Neural cell (in vitro differentiated cells): ENCODE measurements around the gene NMRK2. TPM values are rescaled to one million over a fixed set of nuclear protein-coding genes. Genes with fewer than 3 reads are reported as not detected.

Experiments used
- H2AFZ ChIP-seq: fragments of 200-600, 300-800 bp; sonication (generic), shearing (Covaris generic); 2 replicates; pipeline ENCODE4 v1.6.0; 2014; ENCODE audit warnings: low read depth, mild to moderate bottlenecking, antibody characterized with exemption, low read length, moderate library complexity
- H3F3A ChIP-seq: fragments of 200-600 bp; shearing (Covaris generic); 2 replicates; pipeline ENCODE4 v1.6.1; 2016; ENCODE audit warnings: mild to moderate bottlenecking, moderate library complexity, mixed read lengths, antibody characterized with exemption, low read length; ENCODE audit not compliant: insufficient read depth, poor library complexity, severe bottlenecking
- H3K27ac ChIP-seq: fragments of 200-600, 300-800 bp; sonication (generic), shearing (Covaris generic); 2 replicates; pipeline ENCODE4 v1.5.1; 2014; ENCODE audit warnings: mild to moderate bottlenecking, low read length, moderate library complexity
- H3K27me3 ChIP-seq: fragments of 300-800, 200-600 bp; sonication (generic), shearing (Covaris generic); 2 replicates; pipeline ENCODE4 v1.6.0; 2014; ENCODE audit warnings: mild to moderate bottlenecking, low read depth, low read length, moderate library complexity; ENCODE audit not compliant: insufficient read depth
- H3K36me3 ChIP-seq: fragments of 300-800, 200-600 bp; sonication (generic), shearing (Covaris generic); 2 replicates; pipeline ENCODE4 v1.5.1; 2014; ENCODE audit warnings: mild to moderate bottlenecking, antibody characterized with exemption, low read length, moderate library complexity; ENCODE audit not compliant: insufficient read depth
- H3K4me2 ChIP-seq: fragments of 300-800, 200-600 bp; sonication (generic), shearing (Covaris generic); 2 replicates; pipeline ENCODE4 v1.6.0; 2014; ENCODE audit warnings: mild to moderate bottlenecking, low read length
- H3K4me3 ChIP-seq: fragments of 300-800, 200-600 bp; sonication (generic), shearing (Covaris generic); 2 replicates; pipeline ENCODE4 v1.5.1; 2014; ENCODE audit warnings: mild to moderate bottlenecking, low read length, moderate library complexity
- H3K79me2 ChIP-seq: fragments of 200-600 bp; shearing (Covaris generic); replicated peaks from 2 replicates; pipeline ENCODE4 v1.6.0; 2014; ENCODE audit warnings: mild to moderate bottlenecking, low read length, moderate library complexity; ENCODE audit not compliant: insufficient read depth
- H3K9ac ChIP-seq: fragments of 300-800, 200-600 bp; sonication (generic), shearing (Covaris generic); 2 replicates; pipeline ENCODE4 v1.6.1; 2016; ENCODE audit warnings: mild to moderate bottlenecking, low read length, mixed read lengths
- H3K9me2 ChIP-seq: fragments of 200-600 bp; shearing (Covaris generic); 2 replicates; pipeline ENCODE4 v1.6.1; 2016; ENCODE audit warnings: mild to moderate bottlenecking, low read length, mixed read lengths; ENCODE audit not compliant: insufficient read depth
- H3K9me3 ChIP-seq: fragments of 200-600, 300-800 bp; sonication (generic), shearing (Covaris generic); 2 replicates; pipeline ENCODE4 v1.6.1; 2016; ENCODE audit warnings: mild to moderate bottlenecking, mixed run types, low read length, moderate library complexity, mixed read lengths
- H4K20me1 ChIP-seq: fragments of 200-600 bp; shearing (Covaris generic); 2 replicates; pipeline ENCODE4 v1.6.1; 2016; ENCODE audit warnings: mild to moderate bottlenecking, mixed run types; ENCODE audit not compliant: insufficient read depth
- EP300 ChIP-seq: fragments of 450-650 bp; conservative IDR thresholded peaks from 2 replicates; pipeline ENCODE4 v1.6.1; 2014; ENCODE audit warnings: antibody characterized with exemption, mild to moderate bottlenecking, moderate library complexity; ENCODE audit not compliant: poor library complexity, severe bottlenecking
- EZH2 ChIP-seq: fragments of 200-600, 300-800 bp; shearing (Covaris generic), sonication (generic); IDR thresholded peaks from 2 replicates; pipeline ENCODE4 v1.6.1; 2014; ENCODE audit warnings: antibody characterized with exemption, low read length, borderline replicate concordance, mild to moderate bottlenecking; ENCODE audit not compliant: insufficient read depth, poor library complexity, severe bottlenecking
- MXI1 ChIP-seq: fragments of 450-650 bp; conservative IDR thresholded peaks from 2 replicates; pipeline ENCODE4 v1.6.1; 2014; ENCODE audit warnings: antibody characterized with exemption, mild to moderate bottlenecking; ENCODE audit not compliant: poor library complexity, severe bottlenecking
- POLR2AphosphoS5 ChIP-seq: IDR thresholded peaks from 2 replicates; pipeline ENCODE4 v1.6.1; 2012
- RAD21 ChIP-seq: fragments of 450-650 bp; conservative IDR thresholded peaks from 2 replicates; pipeline ENCODE4 v1.6.1; 2014; ENCODE audit warnings: antibody characterized with exemption, mild to moderate bottlenecking, moderate library complexity
- SMC3 ChIP-seq: fragments of 450-650 bp; conservative IDR thresholded peaks from 2 replicates; pipeline ENCODE4 v1.6.1; 2014; ENCODE audit warnings: antibody characterized with exemption, mild to moderate bottlenecking, moderate library complexity; ENCODE audit not compliant: poor library complexity
- TAF1 ChIP-seq: IDR thresholded peaks from 2 replicates; pipeline ENCODE4 v1.6.1; 2012; ENCODE audit warnings: low read depth
- polyA plus RNA-seq: library from polyadenylated mRNA; depleted of rRNA; stranded (reverse); fragments of >200 nt; gene quantifications from 2 replicates; pipeline ENCODE4 v1.2.3, GENCODE V29; 2014
- TF ChIP-seq, protein P1 (sequence below): fragments of 450-650 bp; IDR thresholded peaks from 2 replicates; pipeline ENCODE4 v1.5.1; 2014; ENCODE audit warnings: antibody characterized with exemption, mild to moderate bottlenecking, moderate library complexity; ENCODE audit not compliant: poor library complexity, severe bottlenecking
- TF ChIP-seq, protein P2 (sequence below): IDR thresholded peaks from 2 replicates; pipeline ENCODE4 v1.6.1; 2012; ENCODE audit warnings: borderline replicate concordance

Gene NMRK2
- polyA plus RNA-seq, 1 donor from 2014 or later, result not detected

DNA sequence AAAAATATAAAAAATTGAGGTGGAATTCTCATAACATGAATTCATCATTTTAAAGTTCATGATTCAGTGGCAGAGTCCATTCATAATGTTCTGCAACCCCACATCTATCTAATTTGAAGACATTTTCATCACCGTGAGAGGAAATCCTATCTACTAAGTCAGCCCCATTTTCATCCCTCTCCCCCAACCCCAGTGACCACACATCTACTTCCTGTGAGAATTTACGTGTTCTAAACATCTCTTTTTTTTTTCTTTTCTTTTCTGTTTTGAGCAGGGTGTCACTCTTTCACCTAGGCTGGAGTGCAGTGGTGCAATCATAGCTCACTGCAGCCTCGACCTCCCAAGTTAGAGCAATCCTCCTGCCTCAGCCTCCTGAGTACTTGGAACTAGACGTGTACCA, 34.9 kb upstream of the NMRK2 start:
- Histone ChIP-seq H3F3A (no peaks in the 10 kb centered on the region), H3K4me3 (no peak overlapping the region), H3K27ac (no peak overlapping the region), H3K4me2 (no peak overlapping the region), H3K27me3 (no peaks in the 10 kb centered on the region), H3K9me3 (peaks cover 4% of the 10 kb centered on the region), H3K9ac (no peak overlapping the region), H2AFZ (no peak overlapping the region), H3K79me2 (no peaks in the 10 kb centered on the region), H3K9me2 (no peaks in the 10 kb centered on the region), H3K36me3 (peaks cover 18% of the 10 kb centered on the region), H4K20me1 (no peaks in the 10 kb centered on the region)
- no peak for TF ChIP-seq SMC3
- TF ChIP-seq, protein P1, sequence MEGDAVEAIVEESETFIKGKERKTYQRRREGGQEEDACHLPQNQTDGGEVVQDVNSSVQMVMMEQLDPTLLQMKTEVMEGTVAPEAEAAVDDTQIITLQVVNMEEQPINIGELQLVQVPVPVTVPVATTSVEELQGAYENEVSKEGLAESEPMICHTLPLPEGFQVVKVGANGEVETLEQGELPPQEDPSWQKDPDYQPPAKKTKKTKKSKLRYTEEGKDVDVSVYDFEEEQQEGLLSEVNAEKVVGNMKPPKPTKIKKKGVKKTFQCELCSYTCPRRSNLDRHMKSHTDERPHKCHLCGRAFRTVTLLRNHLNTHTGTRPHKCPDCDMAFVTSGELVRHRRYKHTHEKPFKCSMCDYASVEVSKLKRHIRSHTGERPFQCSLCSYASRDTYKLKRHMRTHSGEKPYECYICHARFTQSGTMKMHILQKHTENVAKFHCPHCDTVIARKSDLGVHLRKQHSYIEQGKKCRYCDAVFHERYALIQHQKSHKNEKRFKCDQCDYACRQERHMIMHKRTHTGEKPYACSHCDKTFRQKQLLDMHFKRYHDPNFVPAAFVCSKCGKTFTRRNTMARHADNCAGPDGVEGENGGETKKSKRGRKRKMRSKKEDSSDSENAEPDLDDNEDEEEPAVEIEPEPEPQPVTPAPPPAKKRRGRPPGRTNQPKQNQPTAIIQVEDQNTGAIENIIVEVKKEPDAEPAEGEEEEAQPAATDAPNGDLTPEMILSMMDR, result no peak
- TF ChIP-seq POLR2AphosphoS5, result no peak
- no peak for TF ChIP-seq EP300
- TF ChIP-seq RAD21, result no peak
- no peak for TF ChIP-seq MXI1
- no peak for TF ChIP-seq EZH2
- no peak for TF ChIP-seq TAF1
- TF ChIP-seq, protein P2, sequence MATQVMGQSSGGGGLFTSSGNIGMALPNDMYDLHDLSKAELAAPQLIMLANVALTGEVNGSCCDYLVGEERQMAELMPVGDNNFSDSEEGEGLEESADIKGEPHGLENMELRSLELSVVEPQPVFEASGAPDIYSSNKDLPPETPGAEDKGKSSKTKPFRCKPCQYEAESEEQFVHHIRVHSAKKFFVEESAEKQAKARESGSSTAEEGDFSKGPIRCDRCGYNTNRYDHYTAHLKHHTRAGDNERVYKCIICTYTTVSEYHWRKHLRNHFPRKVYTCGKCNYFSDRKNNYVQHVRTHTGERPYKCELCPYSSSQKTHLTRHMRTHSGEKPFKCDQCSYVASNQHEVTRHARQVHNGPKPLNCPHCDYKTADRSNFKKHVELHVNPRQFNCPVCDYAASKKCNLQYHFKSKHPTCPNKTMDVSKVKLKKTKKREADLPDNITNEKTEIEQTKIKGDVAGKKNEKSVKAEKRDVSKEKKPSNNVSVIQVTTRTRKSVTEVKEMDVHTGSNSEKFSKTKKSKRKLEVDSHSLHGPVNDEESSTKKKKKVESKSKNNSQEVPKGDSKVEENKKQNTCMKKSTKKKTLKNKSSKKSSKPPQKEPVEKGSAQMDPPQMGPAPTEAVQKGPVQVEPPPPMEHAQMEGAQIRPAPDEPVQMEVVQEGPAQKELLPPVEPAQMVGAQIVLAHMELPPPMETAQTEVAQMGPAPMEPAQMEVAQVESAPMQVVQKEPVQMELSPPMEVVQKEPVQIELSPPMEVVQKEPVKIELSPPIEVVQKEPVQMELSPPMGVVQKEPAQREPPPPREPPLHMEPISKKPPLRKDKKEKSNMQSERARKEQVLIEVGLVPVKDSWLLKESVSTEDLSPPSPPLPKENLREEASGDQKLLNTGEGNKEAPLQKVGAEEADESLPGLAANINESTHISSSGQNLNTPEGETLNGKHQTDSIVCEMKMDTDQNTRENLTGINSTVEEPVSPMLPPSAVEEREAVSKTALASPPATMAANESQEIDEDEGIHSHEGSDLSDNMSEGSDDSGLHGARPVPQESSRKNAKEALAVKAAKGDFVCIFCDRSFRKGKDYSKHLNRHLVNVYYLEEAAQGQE, result no peak

- H3K4me2 ChIP-seq, result no peak overlapping the region
- TF ChIP-seq EZH2 (no peak), MXI1 (no peak), TAF1 (no peak), SMC3 (no peak), RAD21 (no peak)
- TF ChIP-seq, protein P1, result no peak
- TF ChIP-seq, protein P2, result no peak
- no peaks in the 10 kb centered on the region for H3K79me2 ChIP-seq
- H4K20me1 ChIP-seq, result no peaks in the 10 kb centered on the region
- peaks cover 4% of the 10 kb centered on the region for H3K9me3 ChIP-seq
- no peak overlapping the region for H3K4me3 ChIP-seq
- H3K9ac ChIP-seq, result no peak overlapping the region
- no peak overlapping the region for H2AFZ ChIP-seq
- H3K36me3 ChIP-seq, result peaks cover 18% of the 10 kb centered on the region
- no peaks in the 10 kb centered on the region for H3K27me3 ChIP-seq
- H3K27ac ChIP-seq, result no peak overlapping the region
- H3F3A ChIP-seq, result no peaks in the 10 kb centered on the region
- H3K9me2 ChIP-seq, result no peaks in the 10 kb centered on the region
Measured at GRCh38 chr19:3898426-3898825, 34.4 kb upstream of the NMRK2 start.
